Lung microvascular endothelial cell (primary cell): ENCODE data around the gene SYDE1. TPM values are rescaled to one million over a fixed set of nuclear protein-coding genes. Genes with fewer than 3 reads are reported as not detected.
A peak's percentile ranks its signal among the peaks of the same experiment; 100 is the strongest.
"Not testable (repeated sequence)": the region's sequence is repeated elsewhere in the genome, so short reads cannot be mapped to it uniquely, and the experiment has no call there.

ENCODE experiments used
- DNase-seq, 2 donors: peaks; one replicate each; pipeline versions ENCODE4 v3.0.0 to v3.0.0-alpha.2; 2010; ENCODE audit warnings: low read depth in 2 of 2
- total RNA-seq: library from RNA; depleted of rRNA; stranded (reverse); fragments of >200 nt; gene quantifications from 2 replicates; pipeline ENCODE4 v1.2.1, GENCODE V29; 2014

SYDE1 gene
- 8.3 and 14.3 TPM in 2 replicates for total RNA-seq

DNA sequence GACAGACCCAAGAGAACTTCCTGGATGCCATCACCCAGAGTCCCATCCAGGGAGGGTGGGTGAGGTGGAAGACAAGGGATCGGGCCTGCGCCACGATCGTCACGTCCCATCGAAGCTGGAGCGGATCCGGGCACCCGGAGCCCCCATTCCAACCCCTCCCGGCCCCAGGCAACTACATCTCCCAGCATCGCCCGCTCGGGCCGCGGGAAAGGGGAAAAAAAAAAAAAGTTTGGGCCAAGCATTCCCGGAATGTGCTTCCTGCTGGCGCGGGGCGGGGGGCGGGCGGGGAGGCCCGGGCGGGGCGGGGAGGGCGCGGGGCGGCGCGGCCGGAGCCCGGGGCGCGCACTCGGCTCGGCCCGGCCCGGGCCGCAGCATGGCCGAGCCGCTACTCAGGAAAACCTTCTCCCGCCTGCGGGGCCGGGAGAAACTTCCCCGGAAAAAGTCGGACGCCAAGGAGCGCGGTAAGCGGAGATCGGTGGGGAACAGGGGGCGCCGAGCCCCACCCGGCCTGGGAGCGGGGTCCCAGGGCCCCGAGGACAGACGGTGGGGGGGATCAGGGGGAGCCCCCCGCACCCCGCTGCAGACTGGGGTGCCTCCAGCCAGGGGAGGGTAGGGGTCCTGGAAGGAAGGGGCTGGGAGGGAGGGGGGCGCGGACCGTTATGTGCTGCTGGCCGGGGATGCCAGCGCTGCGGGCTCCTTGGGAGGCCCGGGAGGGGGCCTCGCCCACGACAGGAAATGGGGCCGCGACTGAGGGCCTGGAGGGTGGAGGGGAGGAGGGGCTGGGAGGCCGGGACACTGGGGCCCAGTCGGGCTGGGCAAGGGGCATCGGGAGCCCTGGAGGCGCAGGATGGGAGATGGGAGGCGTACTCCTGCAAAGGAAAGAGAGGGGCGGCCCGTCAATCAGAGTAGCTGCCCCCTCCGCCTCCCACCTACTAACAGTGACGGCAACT, at the start of gene SYDE1:
SYDE1 (plus strand) TSS at position 341 of the 950 bp plus-strand sequence; CDS start at position 374, 33 bp downstream.
- DNase-seq = peak; percentile 44 to 67

GRCh38 chr19:15062036-15062435, 45.2 kb upstream of the SYDE1 start:
- DNase-seq = no peak

GRCh38 chr19:15070386-15070785, 36.8 kb upstream of the SYDE1 start:
- not testable (repeated sequence) for DNase-seq

- no peak for DNase-seq
These were observed 34.1 kb upstream of the SYDE1 start for GRCh38 chr19:15072930-15073647.

DNA sequence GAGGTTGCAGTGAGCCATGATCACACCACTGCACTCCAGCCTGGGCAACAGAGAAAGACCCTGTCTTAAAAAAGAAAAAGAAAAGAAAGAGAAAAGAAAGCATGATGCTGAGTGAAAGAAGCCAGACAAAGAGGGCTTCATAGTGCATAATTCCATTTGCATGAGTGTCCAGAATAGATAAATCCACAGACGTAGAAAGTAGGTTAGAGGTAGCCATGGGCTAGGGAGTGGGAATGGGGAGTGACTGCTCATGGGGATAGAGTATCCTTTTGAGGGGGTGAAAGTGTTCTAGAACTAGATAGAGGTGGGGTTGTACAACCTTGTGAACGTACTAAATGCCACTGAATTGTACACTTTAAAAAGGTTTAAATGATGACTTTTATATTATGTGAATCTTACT, 32.8 kb upstream of the SYDE1 start:
- DNase-seq = no peak

GRCh38 chr19:15075806-15076205, 31.4 kb upstream of the SYDE1 start:
- no peak for DNase-seq

- not testable (repeated sequence) for DNase-seq
These were observed 27.2 kb upstream of the SYDE1 start for GRCh38 chr19:15080002-15080401.

DNA sequence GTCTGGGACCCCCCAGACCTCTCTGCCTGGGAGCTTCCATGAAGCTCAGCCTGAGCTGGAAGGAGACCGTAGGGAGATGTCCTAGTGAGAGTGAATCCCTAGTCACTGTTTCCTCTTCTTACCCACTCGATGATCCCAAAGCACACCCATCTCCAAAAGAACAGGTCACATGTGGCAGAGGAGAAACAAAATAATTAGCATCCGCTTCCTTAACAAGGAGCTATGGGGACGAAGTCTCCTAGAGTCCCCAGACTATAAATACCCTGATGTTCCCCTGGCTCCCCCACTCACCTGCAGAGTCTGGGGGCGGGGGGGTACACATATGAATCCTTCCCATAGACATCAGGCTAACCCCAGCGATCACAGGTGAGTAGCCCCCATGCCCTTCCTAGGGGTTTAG, 25.3 kb upstream of the SYDE1 start, which contains the start of gene OR1I1:
OR1I1 (plus strand) TSS at position 301 of the 400 bp plus-strand sequence. CDS start 4,855 bp downstream, outside the sequence.
- DNase-seq = no peak

DNA sequence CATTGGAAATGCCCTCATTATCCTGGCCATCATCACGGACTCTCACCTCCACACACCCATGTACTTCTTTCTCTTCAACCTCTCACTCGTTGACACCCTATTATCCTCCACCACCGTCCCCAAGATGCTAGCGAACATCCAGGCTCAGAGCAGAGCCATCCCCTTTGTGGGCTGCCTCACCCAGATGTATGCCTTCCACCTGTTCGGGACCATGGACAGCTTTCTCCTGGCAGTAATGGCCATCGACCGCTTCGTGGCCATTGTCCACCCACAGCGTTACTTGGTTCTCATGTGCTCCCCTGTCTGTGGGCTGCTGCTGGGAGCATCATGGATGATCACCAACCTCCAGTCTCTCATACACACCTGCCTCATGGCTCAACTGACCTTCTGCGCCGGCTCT, 20.0 kb upstream of the SYDE1 start:
- DNase-seq = no peak

- peak; percentile 68 to 78 for DNase-seq
These were observed 15.1 kb upstream of the SYDE1 start for GRCh38 chr19:15091918-15092753.

- no peak for DNase-seq
These were observed 14.2 kb upstream of the SYDE1 start for GRCh38 chr19:15093001-15093400.

DNA sequence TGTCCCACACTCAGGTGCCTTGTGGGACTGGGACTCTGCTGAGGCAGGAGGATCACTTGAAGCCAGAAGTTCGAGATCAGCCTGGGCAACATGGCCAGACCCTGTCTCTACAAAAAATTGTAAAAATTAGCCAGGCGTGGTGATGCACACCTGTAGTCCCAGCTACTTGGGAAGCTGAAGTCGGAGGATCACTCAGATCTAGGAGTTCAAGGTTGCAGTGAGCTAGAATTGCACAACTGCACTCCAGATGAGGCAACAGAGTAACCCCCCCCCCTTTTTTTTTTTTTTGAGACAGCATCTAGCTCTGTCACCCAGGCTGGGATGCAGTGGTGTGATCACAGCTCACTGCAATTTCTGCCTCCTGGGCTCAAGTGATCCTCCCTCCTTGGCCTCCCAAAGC, 11.0 kb upstream of the SYDE1 start:
- no peak for DNase-seq

DNA sequence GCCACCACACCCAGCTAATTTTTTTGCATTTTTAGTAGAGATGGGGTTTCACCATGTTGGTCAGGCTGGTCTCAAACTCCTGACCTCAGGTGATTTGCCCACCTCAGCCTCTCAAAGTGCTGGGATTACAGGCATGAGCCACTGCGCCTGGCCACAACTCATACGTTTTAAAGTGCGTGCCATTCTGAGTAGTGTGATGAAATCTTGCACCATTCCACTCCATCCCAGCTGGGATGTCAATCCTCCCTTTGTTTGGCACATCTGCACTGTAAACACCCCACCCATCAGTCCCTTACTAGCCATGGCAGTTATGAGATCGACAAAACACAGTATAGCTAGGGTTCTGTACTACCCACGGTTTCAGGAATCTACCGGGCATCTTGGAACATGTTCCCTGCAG, 9.2 kb upstream of the SYDE1 start:
- not testable (repeated sequence) for DNase-seq

DNA sequence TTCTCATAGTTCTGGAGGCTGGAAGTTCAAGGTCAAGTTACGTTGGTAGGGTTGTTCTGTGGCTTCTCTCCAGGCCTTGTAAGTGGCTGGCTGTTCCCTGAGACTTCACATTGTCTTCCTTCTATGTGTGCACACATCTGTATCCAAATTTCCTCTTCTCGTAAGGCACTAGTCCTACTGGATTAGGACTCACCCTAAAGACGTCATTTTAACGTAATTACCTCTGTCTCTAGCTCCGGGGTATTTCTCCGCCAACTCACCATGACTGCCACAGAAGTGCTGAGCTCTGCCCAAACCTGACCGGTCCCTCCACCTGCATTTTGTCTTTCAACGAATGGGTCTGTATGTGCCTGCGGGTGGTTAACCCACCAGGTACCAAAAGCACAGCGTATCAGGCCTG, 8.7 kb upstream of the SYDE1 start:
- DNase-seq = no peak

DNA sequence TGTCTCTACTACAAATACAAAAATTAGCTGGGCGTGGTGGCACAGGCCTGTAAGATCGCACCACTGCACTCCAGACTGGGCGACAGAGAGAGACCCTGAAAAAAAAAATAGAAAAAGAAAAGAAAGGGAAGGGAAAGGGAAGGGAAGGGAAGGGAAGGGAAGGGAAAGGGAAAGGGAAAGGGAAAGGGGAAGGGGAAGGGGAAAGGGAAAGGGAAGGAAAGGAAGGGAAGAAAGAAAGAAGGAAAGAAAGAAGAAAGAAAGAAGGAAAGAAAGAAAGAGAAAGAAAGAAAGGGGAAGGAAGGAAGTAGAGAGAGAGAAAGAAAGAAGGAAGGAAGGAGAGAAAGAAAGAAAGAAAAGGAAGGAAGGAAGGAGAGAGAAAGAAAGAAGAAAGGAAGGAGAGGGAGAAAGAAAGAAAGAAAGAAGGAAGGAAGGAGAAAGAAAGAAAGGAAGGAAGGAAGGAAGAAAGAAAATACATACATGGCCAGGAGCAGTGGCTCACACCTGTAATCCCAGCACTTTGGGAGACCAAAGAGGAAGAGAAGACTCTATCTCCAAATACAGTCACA, 8.1 kb upstream of the SYDE1 start:
- DNase-seq = no peak

DNA sequence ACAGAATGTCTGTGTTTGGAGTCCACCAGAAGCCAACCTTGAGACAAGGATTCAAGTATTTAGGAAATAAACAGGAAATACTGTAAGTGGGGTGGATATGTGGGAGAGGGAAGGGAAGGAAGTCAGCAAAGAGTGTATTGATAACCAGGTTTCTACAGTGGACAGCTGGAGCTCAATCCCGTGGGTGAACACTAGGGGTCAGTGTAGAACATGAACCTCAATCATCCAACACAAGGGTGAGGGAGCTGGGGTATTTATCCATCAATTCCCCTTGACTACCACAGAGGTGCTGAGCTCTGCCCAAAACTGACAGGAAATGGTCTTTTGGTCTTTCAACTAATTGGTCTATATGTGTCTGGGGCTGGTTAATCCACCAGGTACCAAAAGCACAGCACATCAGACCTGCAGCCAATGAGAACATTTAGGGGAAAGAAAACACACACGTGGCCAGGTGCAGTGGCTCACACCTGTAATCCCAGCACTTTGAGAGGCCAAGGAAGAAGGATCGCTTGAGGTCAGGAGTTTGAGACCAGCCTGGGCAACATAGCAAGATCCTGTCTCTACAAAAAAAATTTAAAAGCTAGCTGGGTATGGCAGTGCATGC, 5.6 kb upstream of the SYDE1 start:
- peak; percentile 71 to 74 for DNase-seq

DNA sequence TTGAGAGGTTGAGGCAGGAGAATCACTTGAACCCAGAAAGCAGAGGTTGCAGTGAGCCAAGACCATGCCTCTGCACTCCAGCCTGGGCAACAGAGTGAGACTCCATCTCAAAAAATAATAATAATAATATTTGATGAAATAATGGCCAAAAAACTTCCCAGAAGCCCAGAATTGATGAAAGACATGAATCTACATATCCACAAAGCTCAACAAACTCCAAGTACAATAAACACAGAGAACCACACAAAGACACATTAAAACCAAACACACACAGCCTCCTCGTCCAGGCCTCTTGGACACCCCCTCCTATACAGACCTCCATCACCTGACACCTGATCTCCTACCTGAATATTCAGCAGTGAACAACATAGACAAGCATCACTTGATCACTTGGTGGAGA, 3.2 kb upstream of the SYDE1 start:
- no peak for DNase-seq

DNA sequence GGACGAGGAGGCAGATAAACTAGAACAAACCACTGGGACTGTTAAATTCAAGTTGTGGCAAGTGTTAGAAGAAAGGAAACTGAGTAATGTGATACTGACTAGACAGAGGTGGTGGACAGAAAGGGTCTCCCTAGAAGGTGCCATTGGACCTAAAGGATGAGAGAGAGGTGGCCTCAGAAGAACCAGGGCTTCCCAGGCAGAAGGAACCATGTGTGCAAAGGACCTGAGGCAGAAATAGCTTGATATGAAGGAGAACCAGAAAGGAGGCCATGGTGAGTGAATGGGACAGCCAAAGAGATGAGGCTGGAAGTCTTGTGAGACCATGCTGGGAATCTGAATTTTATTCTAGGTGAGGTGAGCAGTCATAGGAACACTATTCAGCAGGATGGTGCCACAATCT, 2.8 kb upstream of the SYDE1 start:
- no peak for DNase-seq

DNA sequence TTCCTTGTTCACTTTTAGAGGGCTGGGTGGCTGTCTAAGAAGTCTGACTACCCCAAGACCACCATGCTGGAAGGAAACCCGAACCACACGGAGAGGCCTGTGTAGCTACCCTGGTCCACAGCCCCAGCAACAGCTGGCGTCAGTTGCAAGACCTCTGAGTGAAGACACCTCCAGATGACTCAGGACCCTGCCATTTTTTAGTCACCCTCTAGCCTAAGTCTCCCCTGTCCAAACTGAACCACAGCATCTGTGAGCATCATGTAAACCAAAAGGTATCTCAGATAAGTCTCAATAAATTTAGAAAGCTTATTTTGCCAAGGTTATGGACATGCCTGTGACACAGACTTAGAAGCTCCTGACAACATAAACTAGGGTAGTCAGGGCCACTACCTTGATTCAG, 2.2 kb upstream of the SYDE1 start:
- DNase-seq = no peak

GRCh38 chr19:15108145-15108844, 1.1 kb downstream of the SYDE1 start:
- peak; percentile 27 to 30 for DNase-seq
